ENCODE data around the gene TENM4. TPM values are rescaled to one million over a fixed set of nuclear protein-coding genes. Genes with fewer than 3 reads are reported as not detected.

The TENM4 gene
- total and polyA plus RNA-seq, 2 of the 8 experiments (the other 6 are each of a cell fraction or from before 2014, with no cell fraction given) = 3.5 to 7.2 TPM

- Histone ChIP-seq H4K5ac (ENCODE audit: insufficient read length, low read depth, low read length) (no peak overlapping the region), H3K9me3 (ENCODE audit: insufficient read depth in 2 of 2, low read depth in 1 of 2, low read length in 1 of 2) (no peaks in the 10 kb centered on the region), H3K4me1 (replicated peaks in 1 of 4; ENCODE audit: control insufficient read depth in 3 of 4, insufficient read depth in 4 of 4, low read length in 3 of 4) (no peaks in the 10 kb centered on the region; a peak in 1 of 7 replicates), H4K91ac (replicated peaks; ENCODE audit: insufficient read length, low read length) (no peak overlapping the region), H3K56ac (replicated peaks; ENCODE audit: insufficient read length, low read depth, low read length) (no peak overlapping the region), H3K14ac (ENCODE audit: insufficient read length) (no peak overlapping the region), H4K8ac (ENCODE audit: extremely low read depth, insufficient read depth, low read length) (no peak overlapping the region), H4K20me1 (replicated peaks in 1 of 2; ENCODE audit: control insufficient read depth in 1 of 2, insufficient read depth in 2 of 2, low read length in 2 of 2) (no peaks in the 10 kb centered on the region), H3K18ac (ENCODE audit: extremely low read depth, low read length) (no peak overlapping the region), H3K4ac (replicated peaks; ENCODE audit: insufficient read length, low read depth, low read length) (no peak overlapping the region), H3K27me3 (replicated peaks in 1 of 4; ENCODE audit: control insufficient read depth in 3 of 4, extremely low read depth in 1 of 4, insufficient read depth in 3 of 4, low read length in 3 of 4) (no peaks in the 10 kb centered on the region), H3K4me3 (ENCODE audit: extremely low read depth in 1 of 4, insufficient read depth in 2 of 4, low read depth in 3 of 4, low read length in 4 of 4) (no peak overlapping the region), H3K27ac (ENCODE audit: low read depth, low read length) (no peak overlapping the region), H2BK15ac (ENCODE audit: low read length) (no peak overlapping the region), H3K23me2 (ENCODE audit: low read depth, low read length) (no peaks in the 10 kb centered on the region), H3K23ac (ENCODE audit: insufficient read length) (no peak overlapping the region), H3K4me2 (ENCODE audit: insufficient read depth in 1 of 2, low read depth in 2 of 2, low read length in 2 of 2) (no peak overlapping the region), H2BK12ac (ENCODE audit: low read depth, low read length) (no peak overlapping the region), H2AFZ (ENCODE audit: low read length) (no peak overlapping the region), H2AK5ac (ENCODE audit: low read depth, low read length) (no peak overlapping the region), H3K9ac (replicated peaks in 1 of 4; ENCODE audit: extremely low read depth in 1 of 4, low read depth in 3 of 4, low read length in 3 of 4) (no peak overlapping the region), H3K79me1 (ENCODE audit: low read depth, low read length) (peaks cover 2% of the 10 kb centered on the region; the same call in 1 of the 2 replicates), H2BK5ac (ENCODE audit: low read depth, low read length) (no peak overlapping the region), H3K36me3 (ENCODE audit: control insufficient read depth in 2 of 4, insufficient read depth in 4 of 4, low read length in 3 of 4) (no peaks in the 10 kb centered on the region), H3K79me2 (ENCODE audit: control insufficient read depth in 1 of 2, insufficient read depth in 2 of 2, low read length in 2 of 2) (no peaks in the 10 kb centered on the region), H2BK120ac (replicated peaks; ENCODE audit: low read depth, low read length) (no peak overlapping the region), H2BK20ac (ENCODE audit: low read length) (no peak overlapping the region)
- 91% methylated on average over 4 of the region's 4 CpGs; no CpG with 5 or more reads in 1 of the 2 experiments for WGBS, 2 experiments (ENCODE audit: extremely low coverage in 1 of 2, insufficient coverage in 1 of 2, insufficient read length in 1 of 2, insufficient replicate concordance in 2 of 2, low coverage in 1 of 2, low lambda C conversion rate in 2 of 2, missing lambda C conversion rate in 1 of 2)
- FAIRE-seq (no peak), DNase-seq (ENCODE audit: low read depth in 1 of 2, low spot score in 2 of 2) (no peak)
- POLR2A ChIA-PET (ENCODE audit: partially characterized antibody) = no interaction called here
- CTCF ChIA-PET (ENCODE audit: partially characterized antibody) = interaction anchor here (1.2 to 3.9 kb wide), 6 partner anchors 10 to 37 kb away, joined by 3 to 24 read pairs (median 10); no protein-coding TSS in a partner anchor
- TF ChIP-seq JUND (IDR thresholded peaks at IDR 0.05; ENCODE audit: low read length) (no peak), RXRA (IDR thresholded peaks at IDR 0.05; ENCODE audit: insufficient read depth, low read depth, low read length) (no peak), BCL11A (IDR thresholded peaks at IDR 0.05; ENCODE audit: low read depth in 2 of 2, low read length in 2 of 2) (no peak), CTCF (IDR thresholded peaks at IDR 0.05; ENCODE audit: control extremely low read depth in 1 of 3, insufficient read depth in 1 of 3, low read depth in 1 of 3, low read length in 3 of 3) (no peak), SIRT6 (IDR thresholded peaks at IDR 0.05; ENCODE audit: low read length) (no peak), KDM1A (IDR thresholded peaks at IDR 0.05; ENCODE audit: borderline replicate concordance, low read length) (no peak), HDAC2 (IDR thresholded peaks at IDR 0.05; ENCODE audit: borderline replicate concordance in 1 of 2, low read depth in 2 of 2, low read length in 2 of 2) (no peak), TEAD4 (IDR thresholded peaks at IDR 0.05; ENCODE audit: low read depth, low read length) (no peak), POLR2A (IDR thresholded peaks at IDR 0.05; ENCODE audit: control extremely low read depth in 1 of 2, low read depth in 2 of 2, low read length in 2 of 2) (no peak), EP300 (IDR thresholded peaks at IDR 0.05; ENCODE audit: borderline replicate concordance in 1 of 2, low read depth in 2 of 2, low read length in 2 of 2) (no peak), GTF2F1 (IDR thresholded peaks at IDR 0.05; ENCODE audit: borderline replicate concordance, low read depth, low read length) (no peak), CBX5 (IDR thresholded peaks at IDR 0.05; ENCODE audit: low read depth, low read length) (no peak)
Observed at GRCh38 chr11:79363256-79363655, 77.6 kb downstream of the TENM4 start.
